Activated CD4-positive, alpha-beta T cell treated with anti-CD3 and anti-CD28 coated beads for 24 hours (primary cell): ENCODE results near the gene PREP.
"Not testable (repeated sequence)": the region's sequence is repeated elsewhere in the genome, so short reads cannot be mapped to it uniquely, and the experiment has no call there.

Source experiments
- DNase-seq, 2 donors: peaks; one replicate each; pipeline ENCODE4 v3.0.0-alpha.2; 2020; ENCODE audit warnings: low read depth in 2 of 2

The PREP gene

DNA sequence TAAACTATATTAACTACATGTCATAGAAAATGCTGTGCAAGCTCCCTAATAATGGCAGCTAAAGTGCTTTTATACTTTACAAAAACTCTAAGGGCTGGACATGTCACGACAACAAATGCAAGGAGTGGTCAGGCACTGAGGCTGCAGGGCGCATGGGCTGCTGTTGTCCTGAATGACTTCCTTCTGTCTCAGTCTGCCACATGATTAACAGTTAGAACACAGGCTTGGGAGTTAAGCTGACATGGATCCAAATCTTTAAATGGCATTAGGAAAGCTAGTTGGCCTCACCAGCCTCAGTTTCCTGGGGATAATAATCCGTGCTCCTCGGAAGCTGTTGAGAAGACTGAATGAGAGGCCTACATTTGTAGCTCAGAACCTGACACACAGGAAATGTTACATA, 57.4 kb downstream of the PREP start:
- no peak for DNase-seq

GRCh38 chr6:105344881-105345370, 58.0 kb downstream of the PREP start:
- DNase-seq: no peak

DNA sequence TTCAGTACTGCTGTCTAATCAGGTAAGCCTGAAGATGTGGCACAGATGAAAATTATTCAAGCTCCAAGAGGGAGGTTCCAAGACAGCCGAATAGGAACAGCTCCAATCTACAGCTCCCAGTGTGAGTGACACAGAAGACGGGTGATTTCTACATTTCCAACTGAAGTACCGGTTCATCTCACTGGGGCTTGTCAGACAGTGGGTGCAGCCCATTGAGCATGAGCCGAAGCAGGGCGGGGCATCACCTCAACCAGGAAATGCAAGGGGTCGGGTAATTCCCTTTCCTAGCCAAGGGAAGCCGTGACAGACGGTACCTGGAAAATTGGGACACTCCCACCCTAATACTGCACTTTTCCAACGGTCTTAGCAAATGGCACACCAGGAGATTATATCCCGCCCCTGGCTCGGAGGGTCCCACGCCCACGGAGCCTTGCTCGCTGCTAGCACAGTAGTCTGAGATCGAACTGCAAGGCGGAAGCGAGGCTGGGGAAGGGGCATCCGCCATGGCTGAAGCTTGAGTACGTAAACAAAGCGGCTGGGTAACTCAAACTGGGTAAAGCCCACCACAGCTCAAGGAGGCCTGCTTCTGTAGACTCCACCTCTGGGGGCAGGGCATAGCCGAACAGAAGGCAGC, 64.4 kb downstream of the PREP start:
- not testable (repeated sequence) for DNase-seq

- no peak for DNase-seq
Measured at GRCh38 chr6:105336986-105337385, 65.9 kb downstream of the PREP start.

DNA sequence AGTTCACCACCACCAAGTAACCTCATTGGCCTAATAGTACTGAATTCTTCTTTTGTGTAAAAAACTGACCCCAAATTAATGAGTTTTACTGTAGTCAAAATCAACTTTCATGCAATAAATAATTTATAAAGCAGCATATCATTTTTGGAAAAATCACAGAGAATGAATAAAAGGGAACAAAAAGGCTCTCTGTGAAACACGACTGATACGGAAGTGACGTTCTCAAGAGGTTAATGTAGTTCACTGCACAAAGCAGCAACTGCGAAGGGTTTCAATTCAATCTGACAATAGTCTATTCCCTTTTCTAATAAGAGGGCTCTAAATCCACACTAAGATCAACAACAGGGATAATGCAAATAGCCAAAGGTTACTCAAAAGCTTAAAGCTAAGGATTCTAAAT, 70.3 kb downstream of the PREP start:
- no peak for DNase-seq

DNA sequence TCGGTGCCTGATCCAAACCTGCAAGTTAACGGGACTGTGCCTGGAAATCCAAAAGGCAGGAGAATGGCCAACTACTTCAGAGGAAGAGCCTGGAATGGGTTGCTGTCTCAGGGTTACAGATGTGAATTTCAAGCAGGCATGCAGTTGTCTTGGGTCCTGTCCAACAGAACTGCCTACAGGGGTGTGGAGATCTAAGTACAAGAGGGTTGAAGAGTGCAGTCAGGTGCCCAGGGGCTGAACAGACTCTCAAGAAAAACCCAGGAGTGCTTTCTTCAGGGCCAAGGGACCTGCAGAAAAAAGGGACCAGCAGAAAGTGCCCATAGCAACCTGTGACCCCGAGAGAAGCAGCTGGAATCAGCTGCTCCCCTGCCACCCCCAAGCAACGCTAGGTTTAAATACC, 71.0 kb downstream of the PREP start:
- DNase-seq: no peak

DNA sequence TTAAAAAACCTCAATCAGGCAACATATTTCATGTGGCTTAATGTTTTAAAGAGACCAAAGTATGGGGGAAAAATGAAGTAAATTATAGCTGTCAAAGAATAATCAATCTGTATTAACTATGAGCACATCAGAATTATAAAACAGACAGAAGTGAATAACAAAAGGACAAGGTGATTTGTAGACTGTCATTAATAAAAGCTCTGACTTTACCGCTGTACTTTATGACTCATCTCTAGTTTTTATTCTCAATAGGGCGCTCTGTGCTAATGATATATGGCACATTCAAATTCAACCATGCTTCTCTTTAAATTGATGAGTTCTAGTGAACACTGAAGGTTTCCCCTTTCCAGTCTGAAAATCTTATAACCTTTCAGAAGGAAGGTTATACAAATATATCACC, 72.0 kb downstream of the PREP start:
- DNase-seq: no peak

- no peak for DNase-seq
Measured at GRCh38 chr6:105330364-105330763, 72.5 kb downstream of the PREP start.

DNA sequence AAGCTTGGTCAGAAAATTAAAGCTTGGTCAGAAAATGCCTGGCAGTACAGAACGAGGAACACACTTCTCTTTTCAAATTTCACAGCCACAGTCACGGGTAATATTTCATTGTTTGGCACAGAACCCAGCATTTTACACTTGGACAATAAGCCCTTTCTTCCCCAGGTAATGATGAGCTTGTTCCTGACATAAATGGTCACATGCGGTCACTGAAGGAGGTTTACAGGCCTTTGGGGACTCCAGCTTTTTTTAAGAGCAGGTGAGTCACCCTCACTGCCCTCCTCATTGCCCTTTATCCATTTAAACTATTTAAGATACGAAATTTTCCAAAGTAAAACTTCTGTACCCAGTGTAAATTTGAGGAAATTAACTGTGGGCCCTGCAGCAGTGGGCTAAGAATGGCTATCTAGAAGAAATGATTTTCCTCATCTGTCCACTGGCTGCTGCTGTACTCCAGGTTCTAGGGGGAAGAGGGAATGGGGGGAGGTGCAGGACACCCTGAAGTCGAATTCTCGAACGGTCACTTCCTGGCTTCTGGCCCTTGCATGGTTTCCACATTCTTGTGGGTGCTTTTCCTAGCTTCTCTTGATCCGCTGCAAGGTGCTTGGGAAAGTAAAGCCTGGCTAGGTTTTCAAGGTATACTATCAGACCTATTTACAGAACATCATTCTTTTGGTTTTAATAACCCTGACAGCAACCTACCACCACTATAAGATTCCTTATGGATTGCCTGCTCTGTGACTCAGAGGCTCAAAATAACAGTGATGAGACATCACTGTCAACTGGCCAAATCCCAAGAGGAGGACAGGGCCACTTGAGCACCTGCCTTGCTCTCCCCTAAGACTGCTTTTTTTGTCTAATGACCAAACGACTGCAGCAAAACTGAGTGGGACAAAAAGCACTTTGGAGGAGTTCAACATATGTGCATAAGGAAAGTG, 75.8 kb downstream of the PREP start:
- no peak for DNase-seq

GRCh38 chr6:105326216-105326615, 76.7 kb downstream of the PREP start:
- DNase-seq: no peak

DNA sequence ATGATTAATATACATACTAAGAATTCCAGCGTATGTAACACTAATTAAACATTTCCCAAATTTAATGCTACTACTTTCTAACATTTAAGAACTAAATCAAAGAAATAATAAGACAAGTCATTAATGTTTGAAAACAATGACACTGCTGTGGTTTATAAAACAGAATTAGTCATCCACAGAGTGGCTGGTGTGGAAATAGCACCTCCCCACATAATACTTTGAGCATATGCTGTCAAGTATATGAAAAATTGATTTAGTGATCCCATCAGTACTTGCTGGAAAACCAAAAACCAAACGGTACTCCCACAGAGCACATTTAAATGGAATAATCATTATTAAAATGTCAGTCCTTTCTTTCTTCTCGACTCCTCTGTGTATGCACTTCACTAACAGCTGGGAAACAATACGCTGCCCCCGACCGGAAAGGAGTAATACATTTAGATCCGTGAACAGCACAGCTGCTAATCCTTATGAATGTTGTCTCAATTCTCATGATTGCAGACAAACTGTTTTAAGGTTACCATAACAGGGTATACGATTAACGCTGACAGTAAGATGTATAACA, 78.4 kb downstream of the PREP start:
- no peak for DNase-seq

DNA sequence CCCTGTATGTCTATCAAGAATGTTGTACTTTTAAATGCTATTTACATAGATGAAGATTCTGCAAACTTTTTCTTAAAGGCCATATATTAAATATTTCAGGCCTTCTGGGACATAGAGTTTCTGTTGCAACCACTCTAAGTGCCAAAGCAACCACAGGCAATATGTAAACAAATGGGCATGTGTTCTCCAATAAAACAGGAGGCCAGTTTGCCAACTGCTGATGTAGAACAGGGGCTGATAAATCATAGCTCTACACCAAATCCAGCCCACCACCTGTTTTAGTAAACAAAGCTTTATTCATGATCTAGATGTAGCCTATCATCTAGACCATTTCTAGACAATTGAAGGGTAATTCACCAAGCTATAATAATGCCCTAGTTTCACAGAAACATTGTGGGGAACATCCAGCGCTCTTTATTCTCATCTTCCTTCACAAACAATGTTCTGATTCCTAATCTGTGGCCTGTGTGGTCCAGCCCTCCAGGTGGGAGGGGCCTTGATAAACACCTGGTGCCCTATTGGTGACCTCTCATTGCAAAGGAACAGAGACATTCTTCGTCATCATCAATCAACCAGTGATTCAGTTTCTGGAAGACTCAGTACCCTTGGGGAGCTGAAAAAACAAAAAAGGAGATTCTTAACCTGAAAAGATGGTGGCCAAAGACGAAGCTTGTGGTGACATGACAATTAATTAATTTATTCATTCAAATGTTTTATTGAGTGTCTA, 80.2 kb downstream of the PREP start:
- DNase-seq: no peak

DNA sequence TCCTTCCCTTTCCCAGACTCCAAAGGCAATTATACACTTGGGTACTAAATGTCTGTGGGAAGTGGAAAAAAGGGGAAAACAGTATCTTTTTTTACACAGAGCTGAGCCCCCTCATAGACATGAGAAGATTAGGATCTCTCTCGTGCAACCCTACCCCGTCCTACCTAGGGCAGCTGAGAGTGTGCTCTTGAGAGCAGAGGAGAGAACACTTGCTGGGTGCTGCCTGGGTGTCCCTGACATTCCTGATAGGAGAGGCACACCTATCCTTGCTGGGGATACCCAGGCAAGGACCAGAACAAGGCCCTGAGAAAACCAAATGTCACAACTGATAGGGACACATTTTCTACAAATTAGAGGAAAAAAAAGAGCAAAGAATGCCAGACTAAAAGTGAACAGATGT, 81.2 kb downstream of the PREP start:
- DNase-seq: no peak

- no peak for DNase-seq
Measured at GRCh38 chr6:105321207-105321606, 81.7 kb downstream of the PREP start.

- no peak for DNase-seq
Measured at GRCh38 chr6:105320765-105321164, 82.1 kb downstream of the PREP start.

DNA sequence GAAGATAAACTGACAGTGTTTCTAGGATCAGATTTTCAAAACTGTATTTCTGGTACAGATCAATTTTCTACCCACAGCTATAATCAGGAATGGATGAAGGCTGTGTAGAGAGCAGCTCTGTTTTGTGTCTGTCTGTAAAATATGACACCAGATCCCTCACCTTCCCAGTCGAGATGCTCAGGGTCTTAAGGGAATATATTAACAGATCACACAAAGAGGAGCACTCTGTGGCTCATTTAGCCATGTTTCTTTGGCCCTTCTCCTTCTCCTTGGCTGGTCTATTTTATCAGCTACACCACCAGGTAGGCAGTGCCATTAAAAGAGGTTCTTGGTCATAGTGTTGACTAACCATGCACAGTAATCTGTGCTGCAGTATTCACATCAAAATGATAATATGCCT, 82.6 kb downstream of the PREP start:
- DNase-seq: no peak

DNA sequence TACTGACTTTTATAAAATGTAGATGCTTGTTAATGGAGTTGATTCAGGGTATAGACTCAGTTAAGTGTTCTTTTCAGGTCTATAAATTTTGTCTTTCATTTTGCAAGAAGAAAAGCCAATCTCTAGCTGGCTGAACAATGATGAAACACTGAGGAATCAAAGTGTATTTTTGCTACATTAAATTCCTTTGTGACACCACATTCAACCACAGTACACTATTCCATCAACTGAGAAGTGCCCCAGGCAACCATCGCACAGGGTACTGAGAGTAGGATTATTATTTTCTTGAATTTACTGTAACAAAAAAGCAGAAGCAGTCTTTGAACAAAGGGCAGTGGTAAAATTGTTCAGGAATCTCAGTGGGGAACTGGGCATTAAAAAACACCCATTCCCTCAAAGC, 83.6 kb downstream of the PREP start:
- no peak for DNase-seq

- no peak for DNase-seq
Measured at GRCh38 chr6:105318660-105319059, 84.2 kb downstream of the PREP start.

DNA sequence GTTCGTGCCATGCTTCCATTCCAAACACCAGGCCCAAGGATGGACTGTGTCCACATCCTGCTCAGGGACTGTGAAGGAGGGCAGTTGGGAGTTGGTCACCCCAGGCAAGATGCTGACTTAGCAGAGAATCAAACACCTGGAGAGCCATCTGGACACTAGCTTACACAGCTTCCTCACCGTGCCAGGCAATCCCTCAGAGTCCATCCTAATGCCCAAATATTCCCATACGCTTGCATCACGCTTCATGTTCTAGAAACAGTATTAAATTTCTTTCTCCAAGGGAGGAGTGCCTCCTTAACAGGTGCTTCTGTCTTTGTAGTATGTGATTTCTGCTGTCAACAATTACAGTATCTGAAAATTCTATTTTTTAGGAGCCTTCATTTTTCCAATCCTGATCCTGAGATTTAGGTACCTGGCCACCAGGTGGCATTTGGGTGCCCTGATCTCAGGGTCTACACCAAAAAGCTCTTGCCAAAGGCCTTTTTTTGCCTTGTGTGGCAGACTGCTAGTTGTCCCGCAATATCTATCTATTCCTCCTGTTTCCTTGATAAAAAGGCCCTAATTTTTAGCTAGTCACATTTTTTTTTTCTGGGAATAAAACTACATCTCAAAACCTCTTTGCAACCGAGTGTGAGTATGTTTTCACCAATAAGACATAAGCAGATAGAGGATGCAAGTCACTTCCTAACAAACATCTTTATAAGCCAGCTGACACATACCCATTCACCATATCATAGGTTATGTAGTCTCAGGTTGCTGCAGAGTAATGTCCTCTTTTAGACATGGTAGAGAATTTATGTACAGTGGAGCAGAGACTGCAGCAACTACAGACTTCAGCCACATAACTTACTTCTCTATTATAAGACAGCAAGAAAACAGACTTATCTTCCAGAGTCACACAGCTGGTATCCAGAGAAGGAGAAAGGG, 85.0 kb downstream of the PREP start:
- no peak for DNase-seq

DNA sequence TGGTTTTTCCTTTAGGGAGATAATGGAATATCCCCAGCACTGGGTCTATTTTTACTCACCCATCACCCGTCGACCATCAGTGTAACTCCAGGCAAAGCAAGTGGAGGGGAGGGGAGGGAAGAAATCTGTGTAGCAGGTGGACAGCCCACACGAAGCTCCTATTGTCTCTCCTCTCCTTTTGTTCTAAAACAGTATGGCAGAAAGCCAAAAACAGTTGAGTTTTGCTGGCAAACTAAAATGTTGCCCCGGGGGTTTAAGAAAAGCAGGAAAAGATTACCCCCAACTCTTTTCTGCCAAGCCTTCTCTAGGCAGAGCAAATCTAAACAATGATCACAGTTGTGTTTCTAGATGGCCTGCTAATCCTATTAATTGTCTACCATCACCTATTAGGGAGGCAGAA, 89.7 kb downstream of the PREP start:
- DNase-seq: no peak

GRCh38 chr6:105310947-105311346, 91.9 kb downstream of the PREP start:
- no peak for DNase-seq
